NCI-H2107 treated with DMSO at 0.1 percent for 48 hours (cell line): ENCODE data around the gene LSAMP.
A peak's percentile ranks its signal among the peaks of the same experiment; 100 is the strongest.

ENCODE experiments used
- DNase-seq: peaks from one replicate; lab custom pipeline; 2025; ENCODE audit not compliant: unreplicated experiment; lab: John Stamatoyannopoulos, UW

The LSAMP gene

DNA sequence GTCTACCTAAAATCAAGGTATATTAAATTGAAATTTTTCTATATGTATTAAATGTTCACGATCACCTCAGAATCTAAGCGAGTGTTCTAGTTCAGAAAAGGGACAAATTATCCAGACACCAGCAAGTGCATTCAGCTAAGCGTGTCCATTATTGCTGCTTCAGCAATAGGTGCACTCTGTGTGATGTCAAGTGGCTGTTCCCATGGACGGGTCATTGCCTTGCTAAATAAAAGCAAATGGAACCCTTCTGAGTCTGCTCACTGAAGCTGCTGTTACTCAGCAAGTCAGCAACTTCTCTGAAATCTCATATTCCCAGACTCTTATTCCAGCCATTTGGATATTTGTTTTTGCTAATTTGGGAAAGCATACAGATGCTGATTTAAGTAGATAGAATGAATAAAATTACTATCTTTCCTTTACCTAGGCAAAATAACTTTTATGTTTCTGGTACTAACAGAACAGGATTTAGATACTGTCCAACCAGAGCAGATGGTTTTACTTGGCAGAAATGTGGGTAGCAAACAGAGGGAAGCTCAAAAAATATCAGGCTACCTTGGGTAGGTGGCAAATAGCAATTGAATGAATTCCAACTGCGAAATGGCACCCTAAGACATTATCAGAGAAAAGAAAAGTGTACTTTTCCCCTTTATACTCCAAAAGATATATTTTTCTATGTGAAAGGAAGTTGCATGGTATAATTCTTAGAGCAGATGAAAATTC is 415.0 kb downstream of the LSAMP start:
- DNase-seq: no peak

DNA sequence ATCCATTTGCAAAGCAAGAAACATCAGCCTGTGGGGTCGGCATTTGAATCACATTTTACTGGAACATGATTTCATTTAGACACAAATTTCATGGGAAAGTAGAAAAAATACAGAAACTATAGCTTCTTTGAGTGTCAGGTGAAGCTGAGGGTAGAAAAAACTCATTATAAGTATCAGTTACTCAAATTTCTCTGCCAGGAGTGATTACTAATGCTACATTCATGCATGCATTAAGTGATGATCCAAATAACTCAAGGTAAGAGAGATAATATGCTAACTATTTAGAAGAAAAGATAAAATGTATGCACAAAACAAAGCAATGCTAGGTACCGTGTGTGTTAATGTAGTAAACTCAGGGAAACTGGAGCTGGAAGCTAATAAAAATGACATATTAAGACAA is 416.0 kb downstream of the LSAMP start:
- no peak for DNase-seq

DNA sequence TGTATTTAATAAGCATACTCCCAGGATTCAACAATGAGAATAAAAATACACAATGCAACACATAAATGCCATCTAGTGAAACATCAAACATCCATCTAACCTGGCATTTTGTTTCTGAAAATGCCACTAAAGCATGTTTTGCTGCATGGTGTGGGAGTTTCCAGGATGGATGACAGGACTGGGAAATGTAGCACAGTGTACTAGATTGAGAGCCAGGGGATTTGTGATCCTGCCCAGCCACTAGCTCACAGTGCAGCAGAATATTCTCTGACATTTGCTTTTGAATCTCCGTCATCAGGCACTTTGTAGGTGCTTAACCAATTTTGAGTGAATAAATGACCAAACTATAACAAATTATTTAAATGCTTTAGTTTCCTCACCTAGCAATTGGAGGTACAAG is 417.1 kb downstream of the LSAMP start:
- DNase-seq: no peak

DNA sequence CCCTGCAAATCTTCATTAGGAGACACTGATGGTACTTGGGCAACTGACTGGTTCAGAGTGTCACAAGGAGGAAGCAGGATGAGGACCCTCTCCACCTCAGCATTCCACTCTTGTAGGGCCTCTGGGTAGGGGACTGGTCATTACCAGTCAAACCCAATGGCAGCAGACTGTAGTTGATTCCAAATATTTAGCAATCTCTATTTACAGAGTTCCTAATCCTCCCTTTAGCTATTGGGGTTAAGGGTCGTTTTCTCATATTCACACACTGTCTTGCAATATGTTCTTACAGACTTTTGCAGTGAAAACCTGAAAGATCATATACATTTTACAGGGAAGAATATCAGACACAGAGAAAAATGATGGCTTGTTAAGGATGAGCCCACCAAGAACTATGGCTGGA is 424.3 kb downstream of the LSAMP start:
- no peak for DNase-seq

DNA sequence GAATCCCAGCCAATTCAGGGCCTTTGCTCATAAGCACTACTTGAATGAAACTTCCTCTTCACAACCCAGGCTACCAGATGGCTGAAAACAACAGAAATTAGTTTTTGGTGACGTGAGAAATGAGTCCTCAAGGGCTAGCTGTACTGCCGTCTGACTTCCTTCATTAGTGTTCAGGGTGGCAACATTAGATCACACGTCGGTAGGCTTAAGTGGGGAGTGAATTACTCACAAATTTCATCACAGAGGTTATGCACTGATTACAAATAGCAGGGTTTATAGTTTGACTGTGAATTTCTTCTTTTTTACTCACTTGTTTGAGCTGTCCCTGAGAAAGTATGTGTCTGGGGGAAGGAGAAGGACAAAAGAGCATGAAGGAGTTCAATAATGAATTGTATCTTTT is 424.8 kb downstream of the LSAMP start:
- no peak for DNase-seq

DNA sequence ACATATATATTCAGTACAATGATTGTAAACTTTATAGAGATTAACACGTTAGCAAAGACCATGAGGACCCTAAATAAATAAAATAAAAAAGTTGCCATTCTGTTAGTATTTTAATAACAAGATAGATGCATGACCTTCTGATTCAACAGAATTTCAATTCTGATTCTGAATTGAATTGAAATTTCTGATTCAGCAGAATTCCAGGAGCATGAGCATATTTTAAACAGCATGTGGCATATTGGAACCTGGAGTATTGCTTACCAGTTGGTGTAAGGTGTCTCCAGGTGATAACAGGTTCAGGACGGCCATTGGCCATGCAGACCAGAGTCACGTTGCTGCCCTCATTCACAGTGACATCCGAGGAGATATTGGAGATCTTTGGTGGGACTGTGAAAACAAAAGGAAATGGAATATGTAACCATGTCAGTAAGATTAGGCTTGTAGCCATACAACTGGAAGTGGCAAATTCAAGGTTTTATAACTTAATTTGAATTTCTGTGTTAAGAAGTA is 426.0 kb downstream of the LSAMP start:
- DNase-seq: peak; percentile 11

DNA sequence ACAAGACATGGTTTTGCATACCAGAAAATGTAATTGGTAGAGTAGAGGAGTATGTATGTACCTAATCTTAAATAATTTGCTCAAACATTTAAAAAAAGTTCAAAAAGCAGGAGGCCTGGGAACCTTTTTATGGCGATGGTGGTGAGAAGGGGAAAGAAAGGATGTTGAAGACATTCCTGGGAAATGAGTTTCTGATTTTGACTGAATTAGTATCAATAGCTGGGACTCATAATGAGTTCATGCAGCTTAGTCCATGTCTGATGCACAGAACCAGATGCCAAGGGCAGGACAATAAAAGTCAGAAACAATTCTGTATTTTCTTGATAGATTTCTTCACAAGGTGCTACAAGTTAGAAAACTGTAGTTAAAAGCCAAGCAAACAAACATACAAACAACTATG is 426.6 kb downstream of the LSAMP start:
- DNase-seq: no peak

DNA sequence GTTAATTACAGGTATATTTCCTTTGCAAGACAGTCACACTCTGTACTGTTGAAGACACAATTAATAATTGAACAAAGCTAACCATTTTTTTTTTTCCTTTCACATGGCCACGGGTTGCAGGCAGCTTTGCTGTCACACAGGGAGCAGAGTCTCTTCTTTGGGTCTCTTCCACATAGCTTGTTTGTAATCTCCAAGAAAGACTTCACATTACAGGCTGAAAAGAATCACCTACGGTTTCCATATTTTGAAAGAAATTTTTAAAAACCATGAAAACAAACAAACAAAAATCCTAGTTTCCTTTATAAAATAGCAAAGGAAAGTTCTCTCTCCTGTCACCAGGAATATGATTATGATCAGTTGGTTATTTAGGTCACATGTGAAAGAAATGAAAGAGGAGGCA is 429.4 kb downstream of the LSAMP start:
- no peak for DNase-seq

DNA sequence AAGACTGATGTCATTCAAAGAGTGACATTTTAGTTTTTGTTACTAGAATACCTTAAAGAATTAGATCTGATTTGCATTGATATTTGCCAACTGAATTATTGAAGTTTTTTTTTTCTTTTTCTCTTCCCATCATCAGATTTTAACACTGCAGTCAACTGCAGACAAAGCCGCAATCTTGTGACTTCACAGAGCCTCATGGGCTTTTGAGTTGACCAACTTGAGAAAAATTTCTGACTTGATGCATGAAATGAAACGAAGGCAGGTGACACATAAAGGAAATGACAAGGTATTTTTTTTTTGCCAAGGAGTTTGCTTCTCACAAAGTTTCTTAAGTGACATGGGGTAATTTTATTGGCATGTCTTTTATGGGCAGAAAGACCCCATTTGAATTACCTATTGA is 438.3 kb downstream of the LSAMP start:
- DNase-seq: no peak

DNA sequence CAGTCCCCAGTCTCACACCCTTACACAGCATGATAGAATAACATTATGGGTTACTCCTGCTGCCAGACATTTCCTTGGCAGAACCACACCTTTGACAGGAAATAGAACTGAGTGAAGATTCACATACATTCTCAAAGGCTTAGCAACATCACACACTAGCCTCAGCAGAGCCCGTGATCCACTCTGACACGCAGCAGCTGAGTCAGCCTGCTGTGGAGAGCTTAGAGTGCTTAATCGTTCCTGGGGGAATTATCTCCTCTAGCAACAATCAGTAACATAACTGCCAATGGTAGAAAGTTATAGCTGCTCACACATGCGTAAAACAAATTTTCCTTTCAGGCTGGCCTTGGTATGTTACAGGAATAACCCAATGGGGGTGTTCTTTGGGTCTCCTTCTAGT is 439.9 kb downstream of the LSAMP start:
- DNase-seq: peak; percentile 60

DNA sequence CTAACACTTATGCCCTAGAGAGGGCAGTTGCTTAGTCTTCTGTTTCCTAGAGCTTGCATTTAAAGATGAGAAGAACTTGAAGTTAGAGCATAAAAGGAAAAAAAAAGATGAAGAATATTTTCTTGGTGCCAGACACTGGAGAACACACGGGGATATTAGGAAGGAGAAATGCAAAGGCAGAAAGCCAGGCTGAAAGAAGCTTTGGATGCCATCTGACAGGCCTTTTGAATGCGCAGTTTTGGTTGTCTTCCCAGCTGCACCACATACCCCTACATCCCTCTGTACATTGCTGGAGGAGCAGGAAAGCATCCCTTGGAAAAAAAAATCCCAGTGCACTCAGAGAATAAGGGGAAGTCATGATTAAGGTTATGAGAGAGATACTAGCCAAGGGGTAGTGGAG is 443.1 kb downstream of the LSAMP start:
- DNase-seq: no peak

DNA sequence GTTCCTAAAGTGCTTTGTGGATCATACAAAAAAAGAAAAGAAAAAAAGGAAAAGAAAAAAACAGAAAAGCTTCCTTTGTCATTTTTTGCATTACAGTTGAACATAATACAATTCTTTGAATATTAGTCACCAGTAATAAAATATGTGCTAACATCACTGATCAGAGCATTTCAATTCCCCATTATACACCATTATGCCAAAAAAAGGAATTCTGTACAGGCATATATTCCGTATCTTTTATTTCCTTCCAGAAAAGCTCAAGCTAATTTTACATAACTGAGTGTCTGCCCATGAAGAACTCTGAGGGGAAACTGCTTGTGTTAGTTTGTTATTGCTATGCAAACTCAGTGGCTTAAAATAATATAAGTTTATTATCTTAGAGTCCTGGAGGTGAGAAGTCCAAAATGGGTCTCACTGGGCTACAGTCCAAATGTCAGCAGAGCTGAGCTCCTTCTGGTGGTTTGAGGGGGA is 444.1 kb downstream of the LSAMP start:
- DNase-seq: no peak

DNA sequence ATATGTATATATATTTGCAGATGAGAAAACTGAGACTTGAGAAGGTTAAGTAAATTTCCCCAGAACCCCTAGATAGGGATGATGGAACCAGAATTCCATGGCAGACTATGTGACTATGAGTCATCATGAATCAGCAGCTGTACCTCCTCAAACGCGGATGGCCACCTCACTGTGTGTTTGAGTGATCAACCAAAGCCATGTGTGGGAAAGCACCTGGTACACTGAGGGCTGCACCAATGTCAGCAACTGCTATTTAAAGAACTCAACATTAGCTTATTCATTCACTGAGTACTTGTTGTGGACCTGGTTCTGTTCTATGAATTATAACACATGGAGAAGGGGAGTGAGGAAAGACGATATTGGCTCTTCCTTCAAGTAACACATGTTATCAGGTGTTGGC is 445.0 kb downstream of the LSAMP start:
- DNase-seq: no peak

DNA sequence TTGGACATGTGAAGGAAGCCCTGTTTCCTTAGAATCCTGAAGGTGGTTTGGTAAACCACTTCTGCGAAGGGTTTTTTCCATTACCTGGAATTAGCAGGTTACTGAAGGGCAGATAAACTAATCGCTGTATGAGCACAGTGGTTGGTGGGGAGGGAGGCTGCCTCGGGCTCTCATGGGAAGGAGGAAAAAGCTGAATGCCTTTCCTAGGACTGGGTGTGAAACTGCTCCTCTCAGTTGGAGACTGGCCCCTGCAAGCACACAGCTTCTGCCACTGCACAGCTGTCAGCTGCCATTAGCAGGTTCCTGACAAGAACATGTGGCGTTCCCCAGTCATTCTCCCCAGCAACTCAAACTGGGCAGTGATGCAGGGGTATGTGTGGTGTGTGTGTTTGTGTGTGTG is 445.7 kb downstream of the LSAMP start:
- no peak for DNase-seq

DNA sequence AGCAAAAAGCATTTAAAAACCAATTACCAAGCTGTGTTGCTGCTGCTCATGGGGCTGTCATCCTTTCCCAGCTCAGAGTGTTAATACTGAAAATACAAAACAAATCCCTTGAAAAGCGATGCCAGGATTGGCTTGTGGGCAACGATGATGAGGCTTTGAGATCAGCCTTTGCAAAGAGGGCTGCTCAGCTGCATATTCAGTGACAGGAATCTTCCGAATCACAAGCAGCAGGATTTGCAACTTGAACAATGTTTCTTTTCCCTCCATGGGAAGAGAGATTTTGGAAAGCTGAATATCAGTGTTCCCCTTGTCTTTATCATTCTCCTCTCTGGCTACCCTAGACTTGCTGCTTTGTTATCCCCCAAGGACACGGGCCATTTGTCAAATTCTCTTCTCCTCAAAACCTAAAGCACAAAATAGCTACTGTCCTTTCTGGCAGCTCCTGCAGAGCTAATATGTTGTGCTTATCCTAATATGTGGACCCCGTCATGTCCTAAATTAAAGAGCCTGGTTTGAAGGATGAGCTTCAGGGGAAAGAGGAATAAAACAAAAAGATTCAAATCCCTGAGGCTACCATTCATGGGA is 446.2 kb downstream of the LSAMP start:
- DNase-seq: no peak

DNA sequence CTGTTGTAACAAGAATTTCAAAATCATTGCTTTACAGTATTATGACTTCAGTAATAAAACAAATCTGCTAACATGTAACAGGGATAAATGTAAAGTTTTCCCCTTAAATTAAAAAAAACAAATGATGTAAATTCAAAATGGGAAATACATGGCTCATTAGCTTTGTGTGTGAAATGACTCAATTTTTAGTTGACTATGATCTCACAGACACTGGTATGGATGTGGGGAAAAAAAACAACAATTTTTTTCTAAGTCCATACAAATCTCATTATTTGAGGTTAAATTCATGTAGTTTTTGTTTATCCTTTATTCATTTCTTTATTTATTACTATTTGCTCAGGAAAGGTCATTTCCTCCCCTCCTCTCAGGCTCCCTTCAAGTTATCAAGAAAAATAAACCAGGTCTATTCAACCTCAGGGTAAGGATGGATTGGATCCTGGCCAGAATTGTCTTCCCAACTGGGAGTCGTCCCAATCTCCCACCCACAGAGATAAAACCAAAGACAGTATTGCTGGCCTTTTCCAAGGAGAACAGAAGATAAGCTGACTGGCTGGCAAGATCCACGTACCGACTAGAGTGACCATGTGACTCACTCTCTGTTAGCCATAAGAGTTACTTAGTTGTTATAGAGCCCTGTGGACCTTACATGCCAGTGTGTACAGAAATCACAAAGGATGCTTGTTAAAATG is 448.7 kb downstream of the LSAMP start:
- no peak for DNase-seq

DNA sequence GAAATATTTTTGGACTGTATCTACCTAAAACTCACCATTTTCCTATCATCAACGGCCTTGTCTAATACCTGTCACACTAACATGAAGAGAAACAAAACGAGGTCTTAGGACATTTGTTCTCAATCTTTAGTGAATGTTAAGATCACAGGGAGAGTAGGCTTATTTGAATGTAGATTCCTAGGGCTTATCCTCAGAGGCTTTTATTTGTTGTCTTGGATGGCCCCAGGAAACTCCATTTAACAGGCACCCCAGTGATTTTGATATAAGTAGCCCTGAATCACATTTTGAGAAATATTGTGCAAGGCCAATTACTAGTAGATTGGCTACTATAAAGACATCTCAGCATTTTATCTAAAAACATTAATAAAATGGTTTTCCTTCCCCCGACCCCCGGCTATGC is 454.6 kb downstream of the LSAMP start:
- DNase-seq: no peak

DNA sequence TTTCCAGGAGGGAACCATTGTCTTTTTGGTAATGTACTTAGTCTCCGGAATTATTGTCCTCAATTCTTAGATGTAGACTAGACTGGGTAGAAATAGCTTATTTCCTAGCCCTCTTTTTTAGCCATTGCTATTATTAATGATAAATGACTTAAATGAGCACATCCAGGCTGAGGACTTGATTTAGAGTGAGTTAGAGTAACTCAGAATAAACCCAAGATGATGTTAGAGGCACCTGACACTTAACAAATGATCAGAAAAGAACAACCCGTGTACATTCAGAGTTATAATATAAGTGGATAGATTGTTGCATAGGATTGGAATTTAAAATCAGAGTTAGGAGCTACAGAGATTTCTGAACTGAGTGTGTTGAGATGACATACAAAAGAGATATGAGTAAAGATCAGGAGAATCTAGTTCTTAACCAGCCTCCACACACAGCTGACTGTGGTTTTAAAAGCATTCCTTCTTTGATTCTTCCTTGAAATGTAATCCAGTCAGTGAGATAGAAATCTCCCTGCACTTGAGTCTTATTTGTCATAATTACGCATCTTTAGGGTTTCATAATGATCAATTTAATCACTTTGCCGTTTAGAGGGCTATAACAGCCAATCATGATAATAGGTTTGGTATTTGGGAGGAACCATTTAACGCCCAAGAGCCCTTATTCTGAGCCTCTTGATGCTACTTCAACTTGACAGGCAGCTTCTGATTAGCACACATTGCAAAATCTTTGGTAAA is 455.4 kb downstream of the LSAMP start:
- peak; percentile 36 for DNase-seq

DNA sequence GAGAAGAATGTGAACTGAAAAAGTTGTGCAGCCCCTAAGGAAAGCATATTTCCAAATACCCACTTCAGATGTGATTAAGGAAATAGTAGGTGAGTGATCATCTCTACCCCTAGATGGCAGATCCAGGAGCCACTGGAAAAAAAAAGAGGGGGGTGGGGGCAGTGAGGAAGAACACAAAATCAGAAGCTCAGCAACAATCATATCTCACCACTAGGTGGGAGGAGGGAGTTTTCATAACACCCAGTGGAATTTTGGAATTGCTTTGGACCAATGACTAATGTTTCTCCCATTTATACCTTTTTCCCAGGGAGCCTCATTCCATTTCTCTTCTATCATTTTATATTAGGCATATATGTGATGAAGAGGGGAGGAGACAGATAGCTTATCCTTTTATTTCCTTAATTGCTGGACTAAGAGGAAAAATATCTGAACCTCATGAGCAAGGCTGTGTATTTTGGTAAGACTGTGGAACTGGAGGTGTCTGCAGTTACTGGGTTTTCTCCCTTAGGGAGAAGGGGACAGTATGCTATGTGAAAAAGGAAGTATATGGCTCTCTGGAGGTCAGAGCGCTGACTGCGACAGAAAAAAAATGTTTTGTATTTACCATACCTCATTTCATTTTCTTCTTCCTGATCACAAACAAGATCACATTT is 458.6 kb downstream of the LSAMP start:
- DNase-seq: no peak

DNA sequence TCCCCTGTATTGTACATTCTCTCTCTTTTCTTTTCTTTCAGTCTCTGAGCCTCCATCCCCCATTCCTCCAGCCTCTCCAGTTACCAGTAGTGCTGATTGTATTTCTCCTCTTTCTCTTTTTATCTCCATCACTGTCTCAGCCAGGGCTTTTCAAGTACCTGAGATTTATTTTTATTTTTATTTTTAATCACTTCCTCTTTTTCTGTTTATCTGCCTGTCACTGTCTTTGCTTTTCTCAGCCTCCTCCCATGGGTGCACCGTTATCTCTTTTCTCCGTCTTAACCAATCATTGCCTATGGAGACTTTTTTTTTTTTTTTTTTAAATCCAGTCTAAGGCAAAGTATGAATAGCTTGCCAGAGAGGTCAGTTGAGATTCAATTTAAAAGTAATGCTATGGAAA is 462.7 kb downstream of the LSAMP start:
- DNase-seq: no peak

DNA sequence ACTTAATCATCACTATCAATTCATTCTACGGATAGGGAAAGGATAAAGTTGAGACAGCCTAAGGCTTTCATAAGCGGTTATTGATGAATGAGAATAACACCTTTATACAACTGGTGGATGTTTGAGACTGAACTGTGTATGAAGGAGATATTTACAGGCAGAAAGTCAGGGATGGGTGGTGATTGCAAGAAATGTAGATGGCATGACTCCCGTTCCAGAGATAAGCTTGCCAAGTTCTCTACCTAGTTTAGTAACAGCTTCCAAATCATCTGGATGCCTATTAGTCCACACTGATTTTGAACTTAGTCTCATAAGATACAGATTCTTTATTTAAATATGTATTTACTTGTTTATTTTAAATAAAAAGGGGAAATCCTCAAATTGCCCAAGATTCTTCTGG is 463.2 kb downstream of the LSAMP start:
- DNase-seq: no peak
